ENCODE measurements around the gene DLG2. TPM values are rescaled to one million over a fixed set of nuclear protein-coding genes. Genes with fewer than 3 reads are reported as not detected.

Gene DLG2
- total and polyA plus RNA-seq, 2 of the 8 experiments (the other 6 are each of a cell fraction or from before 2014, with no cell fraction given) = 1.7 to 14.3 TPM

DNA sequence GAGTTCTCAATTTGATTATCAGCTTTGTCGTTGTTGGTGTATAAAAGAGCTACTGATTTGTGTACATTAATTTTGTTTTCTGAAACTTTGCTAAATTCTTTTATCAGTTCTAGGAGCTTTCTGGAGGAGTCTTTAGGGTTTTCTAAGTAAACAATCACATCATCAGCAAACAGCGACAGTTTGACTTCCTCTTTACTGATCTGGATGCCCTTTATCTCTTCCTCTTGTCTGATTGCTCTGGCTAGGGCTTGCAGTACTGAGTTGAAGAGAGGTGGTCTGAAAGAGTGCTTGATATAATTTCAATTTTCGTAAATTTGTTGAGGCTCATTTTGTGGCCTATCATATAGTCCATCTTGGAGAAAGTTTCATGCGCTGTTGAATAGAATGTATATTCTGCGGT, 213.0 kb downstream of the DLG2 start:
- Histone ChIP-seq H4K5ac (ENCODE audit: insufficient read length, low read depth, low read length) (no peak overlapping the region), H4K20me1 (replicated peaks in 1 of 2; ENCODE audit: control insufficient read depth in 1 of 2, insufficient read depth in 2 of 2, low read length in 2 of 2) (no peaks in the 10 kb centered on the region), H3K79me1 (ENCODE audit: low read depth, low read length) (no peaks in the 10 kb centered on the region), H3K9ac (replicated peaks in 1 of 4; ENCODE audit: extremely low read depth in 1 of 4, low read depth in 3 of 4, low read length in 3 of 4) (no peak overlapping the region), H2BK15ac (ENCODE audit: low read length) (no peak overlapping the region), H2BK5ac (ENCODE audit: low read depth, low read length) (no peak overlapping the region), H3K56ac (replicated peaks; ENCODE audit: insufficient read length, low read depth, low read length) (no peak overlapping the region), H3K23me2 (ENCODE audit: low read depth, low read length) (no peaks in the 10 kb centered on the region), H2BK20ac (ENCODE audit: low read length) (no peak overlapping the region), H3K79me2 (ENCODE audit: control insufficient read depth in 1 of 2, insufficient read depth in 2 of 2, low read length in 2 of 2) (no peaks in the 10 kb centered on the region), H4K8ac (ENCODE audit: extremely low read depth, insufficient read depth, low read length) (no peak overlapping the region), H3K14ac (ENCODE audit: insufficient read length) (no peak overlapping the region), H4K91ac (replicated peaks; ENCODE audit: insufficient read length, low read length) (no peak overlapping the region), H3K27ac (ENCODE audit: low read depth, low read length) (no peak overlapping the region), H3K27me3 (replicated peaks in 1 of 4; ENCODE audit: control insufficient read depth in 3 of 4, extremely low read depth in 1 of 4, insufficient read depth in 3 of 4, low read length in 3 of 4) (no peaks in the 10 kb centered on the region), H2AFZ (ENCODE audit: low read length) (no peak overlapping the region), H3K18ac (ENCODE audit: extremely low read depth, low read length) (no peak overlapping the region), H3K4me3 (ENCODE audit: extremely low read depth in 1 of 4, insufficient read depth in 2 of 4, low read depth in 3 of 4, low read length in 4 of 4) (no peak overlapping the region), H2BK12ac (ENCODE audit: low read depth, low read length) (no peak overlapping the region), H3K36me3 (ENCODE audit: control insufficient read depth in 2 of 4, insufficient read depth in 4 of 4, low read length in 3 of 4) (no peaks in the 10 kb centered on the region), H3K9me3 (ENCODE audit: insufficient read depth in 2 of 2, low read depth in 1 of 2, low read length in 1 of 2) (no peaks in the 10 kb centered on the region), H3K23ac (ENCODE audit: insufficient read length) (no peak overlapping the region), H2BK120ac (replicated peaks; ENCODE audit: low read depth, low read length) (no peak overlapping the region), H2AK5ac (ENCODE audit: low read depth, low read length) (no peak overlapping the region), H3K4me2 (ENCODE audit: insufficient read depth in 1 of 2, low read depth in 2 of 2, low read length in 2 of 2) (no peak overlapping the region), H3K4me1 (replicated peaks in 1 of 4; ENCODE audit: control insufficient read depth in 3 of 4, insufficient read depth in 4 of 4, low read length in 3 of 4) (no peaks in the 10 kb centered on the region), H3K4ac (replicated peaks; ENCODE audit: insufficient read length, low read depth, low read length) (no peak overlapping the region)
- ChIA-PET CTCF (ENCODE audit: partially characterized antibody) (no interaction called here), POLR2A (ENCODE audit: partially characterized antibody) (no interaction called here)
- FAIRE-seq = no peak
- WGBS, 2 experiments (ENCODE audit: extremely low coverage in 1 of 2, insufficient coverage in 1 of 2, insufficient read length in 1 of 2, insufficient replicate concordance in 2 of 2, low coverage in 1 of 2, low lambda C conversion rate in 2 of 2, missing lambda C conversion rate in 1 of 2) = 92% methylated on average over 5 of the region's 5 CpGs; no CpG with 5 or more reads in 1 of the 2 experiments
- no peak for DNase-seq (ENCODE audit: low read depth in 1 of 2, low spot score in 2 of 2)
- no peak for TF ChIP-seq TBP (IDR thresholded peaks at IDR 0.05; ENCODE audit: low read depth, low read length)
- TF ChIP-seq CEBPB (IDR thresholded peaks at IDR 0.05; ENCODE audit: low read depth, low read length) = no peak
- no peak for TF ChIP-seq PHF8 (conservative IDR thresholded peaks at IDR 0.05; ENCODE audit: low read depth, low read length)
- TF ChIP-seq SIX5 (IDR thresholded peaks at IDR 0.05; ENCODE audit: low read depth, low read length) = no peak
- TF ChIP-seq GABPA (IDR thresholded peaks at IDR 0.05; ENCODE audit: borderline replicate concordance, insufficient read depth, low read length) = no peak
- TF ChIP-seq TCF12 (IDR thresholded peaks at IDR 0.05; ENCODE audit: low read depth, low read length) = no peak
- no peak for TF ChIP-seq RNF2 (IDR thresholded peaks at IDR 0.05; ENCODE audit: borderline replicate concordance, low read depth, low read length, missing control alignments, poor library complexity, severe bottlenecking)
- TF ChIP-seq, protein P1, sequence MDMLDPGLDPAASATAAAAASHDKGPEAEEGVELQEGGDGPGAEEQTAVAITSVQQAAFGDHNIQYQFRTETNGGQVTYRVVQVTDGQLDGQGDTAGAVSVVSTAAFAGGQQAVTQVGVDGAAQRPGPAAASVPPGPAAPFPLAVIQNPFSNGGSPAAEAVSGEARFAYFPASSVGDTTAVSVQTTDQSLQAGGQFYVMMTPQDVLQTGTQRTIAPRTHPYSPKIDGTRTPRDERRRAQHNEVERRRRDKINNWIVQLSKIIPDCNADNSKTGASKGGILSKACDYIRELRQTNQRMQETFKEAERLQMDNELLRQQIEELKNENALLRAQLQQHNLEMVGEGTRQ (IDR thresholded peaks at IDR 0.05; ENCODE audit: low read length) = no peak
- no peak for TF ChIP-seq KDM4A (IDR thresholded peaks at IDR 0.05; ENCODE audit: low read depth, low read length, severe bottlenecking)
- no peak for TF ChIP-seq KDM1A (IDR thresholded peaks at IDR 0.05; ENCODE audit: borderline replicate concordance, low read length)
- TF ChIP-seq TAF7 (optimal IDR thresholded peaks at IDR 0.05; ENCODE audit: borderline replicate concordance, low read depth, low read length) = no peak
- TF ChIP-seq, protein P2, sequence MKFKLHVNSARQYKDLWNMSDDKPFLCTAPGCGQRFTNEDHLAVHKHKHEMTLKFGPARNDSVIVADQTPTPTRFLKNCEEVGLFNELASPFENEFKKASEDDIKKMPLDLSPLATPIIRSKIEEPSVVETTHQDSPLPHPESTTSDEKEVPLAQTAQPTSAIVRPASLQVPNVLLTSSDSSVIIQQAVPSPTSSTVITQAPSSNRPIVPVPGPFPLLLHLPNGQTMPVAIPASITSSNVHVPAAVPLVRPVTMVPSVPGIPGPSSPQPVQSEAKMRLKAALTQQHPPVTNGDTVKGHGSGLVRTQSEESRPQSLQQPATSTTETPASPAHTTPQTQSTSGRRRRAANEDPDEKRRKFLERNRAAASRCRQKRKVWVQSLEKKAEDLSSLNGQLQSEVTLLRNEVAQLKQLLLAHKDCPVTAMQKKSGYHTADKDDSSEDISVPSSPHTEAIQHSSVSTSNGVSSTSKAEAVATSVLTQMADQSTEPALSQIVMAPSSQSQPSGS (IDR thresholded peaks at IDR 0.05; ENCODE audit: low read length) = no peak
